GM23338 (cell line): ENCODE measurements around the gene ITGA3. TPM values are rescaled to one million over a fixed set of nuclear protein-coding genes. Genes with fewer than 3 reads are reported as not detected.

ENCODE experiments used
- ATAC-seq: fragments of 200-7000 bp; cut with Tn5 transposase; 3 replicates; pipeline ENCODE4 v1.9.1; 2020
- DNase-seq: peaks from one replicate; pipeline ENCODE4 v3.0.0-alpha.2; 2015; ENCODE audit warnings: low spot score
- H2AFZ ChIP-seq: fragments of 200-600 bp; sonication (generic); 2 replicates; pipeline ENCODE4 v1.8.0; 2016; ENCODE audit warnings: antibody characterized with exemption, mild to moderate bottlenecking, moderate library complexity
- H3F3A ChIP-seq: fragments of 200-600 bp; sonication (generic); replicated peaks from 2 replicates; pipeline ENCODE4 v1.8.0; 2017; ENCODE audit warnings: antibody characterized with exemption, mixed run types, low read depth
- H3K27ac ChIP-seq: fragments of 200-600 bp; sonication (generic); 2 replicates; pipeline ENCODE4 v1.6.1; 2016; ENCODE audit warnings: low read depth
- H3K27me3 ChIP-seq: fragments of 200-600 bp; sonication (generic); 2 replicates; pipeline ENCODE4 v1.8.0; 2016; ENCODE audit warnings: mild to moderate bottlenecking, mixed run types, moderate library complexity; ENCODE audit not compliant: insufficient read depth
- H3K36me3 ChIP-seq: fragments of 200-600 bp; sonication (generic); 2 replicates; pipeline ENCODE4 v1.8.0; 2016; ENCODE audit warnings: mild to moderate bottlenecking; ENCODE audit not compliant: insufficient read depth
- H3K4me1 ChIP-seq: fragments of 200-600 bp; sonication (generic); 2 replicates; pipeline ENCODE4 v1.8.0; 2016; ENCODE audit warnings: mild to moderate bottlenecking, moderate library complexity; ENCODE audit not compliant: insufficient read depth
- H3K4me2 ChIP-seq: fragments of 200-600 bp; sonication (generic); 2 replicates; pipeline ENCODE4 v1.7.1; 2017; ENCODE audit warnings: mixed run types
- H3K4me3 ChIP-seq: fragments of 200-600 bp; sonication (generic); 2 replicates; pipeline ENCODE4 v1.6.1; 2016; ENCODE audit warnings: mixed run types
- H3K79me2 ChIP-seq: fragments of 200-600 bp; sonication (generic); replicated peaks from 2 replicates; pipeline ENCODE4 v1.8.0; 2017; ENCODE audit warnings: mild to moderate bottlenecking; ENCODE audit not compliant: insufficient read depth
- H3K9me2 ChIP-seq: fragments of 200-600 bp; sonication (generic); 2 replicates; pipeline ENCODE4 v1.8.0; 2017; ENCODE audit not compliant: insufficient read depth
- H4K20me1 ChIP-seq: fragments of 200-600 bp; sonication (generic); replicated peaks from 2 replicates; pipeline ENCODE4 v1.8.0; 2017; ENCODE audit warnings: mild to moderate bottlenecking; ENCODE audit not compliant: insufficient read depth
- H3K27ac Mint-ChIP-seq: 2 replicates; pipeline ENCODE4 v1.8.0; 2020; ENCODE audit warnings: inconsistent platforms, mild to moderate bottlenecking, moderate library complexity, mixed read lengths
- H3K27me3 Mint-ChIP-seq: 3 replicates; pipeline ENCODE4 v1.8.0; 2022; ENCODE audit warnings: low read depth, mild to moderate bottlenecking, moderate library complexity, mixed read lengths, inconsistent platforms; ENCODE audit not compliant: insufficient read depth, poor library complexity
- H3K36me3 Mint-ChIP-seq: 3 replicates; pipeline ENCODE4 v1.8.0; 2021; ENCODE audit warnings: low read depth, mild to moderate bottlenecking, inconsistent platforms, moderate library complexity, mixed read lengths
- H3K4me1 Mint-ChIP-seq: 3 replicates; pipeline ENCODE4 v1.8.0; 2020; ENCODE audit warnings: mild to moderate bottlenecking, inconsistent platforms, mixed read lengths
- H3K4me3 Mint-ChIP-seq: 3 replicates; pipeline ENCODE4 v1.8.0; 2021; ENCODE audit warnings: moderate library complexity, mild to moderate bottlenecking, inconsistent platforms, mixed read lengths
- H3K9me3 Mint-ChIP-seq: 3 replicates; pipeline ENCODE4 v1.8.0; 2020; ENCODE audit warnings: moderate library complexity, mild to moderate bottlenecking, inconsistent platforms, mixed read lengths
- CREB1 ChIP-seq: fragments of 250-450 bp; sonication (Bioruptor Pico); IDR thresholded peaks from 2 replicates; pipeline ENCODE4 v1.5.0; 2020; ENCODE audit warnings: low read depth, mild to moderate bottlenecking, moderate library complexity
- EZH2 ChIP-seq: fragments of 200-600 bp; sonication (generic); IDR thresholded peaks from one replicate; pipeline ENCODE4 v1.8.0; 2017; ENCODE audit warnings: antibody characterized with exemption, mild to moderate bottlenecking, low read depth; ENCODE audit not compliant: unreplicated experiment
- EZH2phosphoT487 ChIP-seq: fragments of 200-600 bp; sonication (generic); IDR thresholded peaks from one replicate; pipeline ENCODE4 v1.8.1; 2018; ENCODE audit warnings: antibody characterized with exemption; ENCODE audit not compliant: unreplicated experiment
- JUNB ChIP-seq: IDR thresholded peaks from one replicate; pipeline ENCODE4 v1.6.1; 2016; ENCODE audit warnings: antibody characterized with exemption; ENCODE audit not compliant: unreplicated experiment
- NANOG ChIP-seq: IDR thresholded peaks from 2 replicates; pipeline ENCODE4 v1.6.1; 2016; ENCODE audit warnings: antibody characterized with exemption, borderline replicate concordance
- POLR2AphosphoS5 ChIP-seq: IDR thresholded peaks from 2 replicates; pipeline ENCODE4 v1.6.1; 2016; ENCODE audit warnings: antibody characterized with exemption, low read depth
- STAT1 ChIP-seq: IDR thresholded peaks from one replicate; pipeline ENCODE4 v1.6.1; 2016; ENCODE audit warnings: antibody characterized with exemption; ENCODE audit not compliant: unreplicated experiment
- ZNF114 ChIP-seq: fragments of 250-450 bp; sonication (Bioruptor Pico); IDR thresholded peaks from 2 replicates; pipeline ENCODE4 v1.5.0; 2020; ENCODE audit warnings: mild to moderate bottlenecking, moderate library complexity
- ZNF331 ChIP-seq: fragments of 250-450 bp; sonication (Bioruptor Pico); IDR thresholded peaks from 2 replicates; pipeline ENCODE4 v1.5.0; 2020; ENCODE audit warnings: low read depth, mild to moderate bottlenecking, moderate library complexity
- polyA plus RNA-seq: library from polyadenylated mRNA; unstranded; fragments of >200 nt; fragmentation: Nextera tagmentation; extraction: Ambion mirVana; gene quantifications from 2 replicates; pipeline ENCODE4 v1.2.1, GENCODE V29; 2016
- total RNA-seq: library from RNA; depleted of rRNA; stranded (reverse); fragments of >200 nt; shearing (Covaris generic); gene quantifications from 2 replicates; pipeline ENCODE4 v1.2.3, GENCODE V29; 2014
- TF ChIP-seq, protein P1 (sequence below): fragments of 250-450 bp; sonication (Bioruptor Pico); IDR thresholded peaks from 2 replicates; pipeline ENCODE4 v1.5.0; 2020; ENCODE audit warnings: mild to moderate bottlenecking, moderate library complexity
- TF ChIP-seq, protein P2 (sequence below): IDR thresholded peaks from one replicate; pipeline ENCODE4 v1.6.1; 2018; ENCODE audit warnings: antibody characterized with exemption; ENCODE audit not compliant: unreplicated experiment
- TF ChIP-seq, protein P3 (sequence below): IDR thresholded peaks from 2 replicates; pipeline ENCODE4 v1.6.1; 2016; ENCODE audit warnings: antibody characterized with exemption
- TF ChIP-seq, protein P4 (sequence below), 2 experiments: fragments of 200-600 bp in 1 of 2; sonication (generic) in 1 of 2; conservative IDR thresholded peaks; 2 replicates each; pipeline versions ENCODE4 v1.5.1 to v1.6.1; 2016 to 2017; ENCODE audit warnings: antibody characterized with exemption in 2 of 2, low read depth in 2 of 2, mild to moderate bottlenecking in 2 of 2, moderate library complexity in 1 of 2

Gene ITGA3
- total and polyA plus RNA-seq, 2 experiments from 2014 or later = 9.6 to 28.3 TPM

DNA sequence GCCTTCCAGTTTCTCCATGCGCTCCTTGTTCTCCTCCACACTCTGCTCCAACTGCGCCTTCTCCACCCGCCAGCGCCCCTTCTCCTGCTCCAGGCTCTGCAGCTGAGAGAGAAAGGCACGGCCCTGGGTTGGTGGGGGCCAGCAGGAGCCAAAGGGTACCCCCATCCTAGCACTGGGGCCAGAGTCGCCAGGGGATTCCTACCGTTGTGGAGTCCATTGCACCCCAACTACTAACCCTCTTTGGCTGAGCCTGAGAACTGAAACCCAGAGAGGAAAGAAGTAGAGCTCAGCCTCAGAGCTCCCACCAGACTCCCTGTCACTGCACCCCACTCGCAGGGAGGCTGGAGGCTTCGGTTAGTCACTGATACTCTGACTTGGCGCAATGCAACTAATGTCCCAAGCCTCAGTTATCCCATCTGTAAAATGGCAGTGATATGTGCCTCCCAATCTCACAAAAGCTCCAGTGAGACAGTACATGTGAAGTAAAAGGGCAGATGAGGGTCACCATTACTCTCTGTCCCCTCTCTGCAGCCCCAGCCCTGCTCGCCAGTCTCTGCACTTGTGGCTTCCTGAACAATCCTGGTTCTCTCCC lies 80.3 kb downstream of the ITGA3 start:
- TF ChIP-seq EZH2phosphoT487 (no peak), JUNB (no peak), ZNF114 (no peak), CREB1 (CRISPR knock-in tag) (no peak), STAT1 (no peak), ZNF331 (CRISPR knock-in tag) (no peak), POLR2AphosphoS5 (no peak), NANOG (no peak), EZH2 (no peak)
- TF ChIP-seq, protein P1, sequence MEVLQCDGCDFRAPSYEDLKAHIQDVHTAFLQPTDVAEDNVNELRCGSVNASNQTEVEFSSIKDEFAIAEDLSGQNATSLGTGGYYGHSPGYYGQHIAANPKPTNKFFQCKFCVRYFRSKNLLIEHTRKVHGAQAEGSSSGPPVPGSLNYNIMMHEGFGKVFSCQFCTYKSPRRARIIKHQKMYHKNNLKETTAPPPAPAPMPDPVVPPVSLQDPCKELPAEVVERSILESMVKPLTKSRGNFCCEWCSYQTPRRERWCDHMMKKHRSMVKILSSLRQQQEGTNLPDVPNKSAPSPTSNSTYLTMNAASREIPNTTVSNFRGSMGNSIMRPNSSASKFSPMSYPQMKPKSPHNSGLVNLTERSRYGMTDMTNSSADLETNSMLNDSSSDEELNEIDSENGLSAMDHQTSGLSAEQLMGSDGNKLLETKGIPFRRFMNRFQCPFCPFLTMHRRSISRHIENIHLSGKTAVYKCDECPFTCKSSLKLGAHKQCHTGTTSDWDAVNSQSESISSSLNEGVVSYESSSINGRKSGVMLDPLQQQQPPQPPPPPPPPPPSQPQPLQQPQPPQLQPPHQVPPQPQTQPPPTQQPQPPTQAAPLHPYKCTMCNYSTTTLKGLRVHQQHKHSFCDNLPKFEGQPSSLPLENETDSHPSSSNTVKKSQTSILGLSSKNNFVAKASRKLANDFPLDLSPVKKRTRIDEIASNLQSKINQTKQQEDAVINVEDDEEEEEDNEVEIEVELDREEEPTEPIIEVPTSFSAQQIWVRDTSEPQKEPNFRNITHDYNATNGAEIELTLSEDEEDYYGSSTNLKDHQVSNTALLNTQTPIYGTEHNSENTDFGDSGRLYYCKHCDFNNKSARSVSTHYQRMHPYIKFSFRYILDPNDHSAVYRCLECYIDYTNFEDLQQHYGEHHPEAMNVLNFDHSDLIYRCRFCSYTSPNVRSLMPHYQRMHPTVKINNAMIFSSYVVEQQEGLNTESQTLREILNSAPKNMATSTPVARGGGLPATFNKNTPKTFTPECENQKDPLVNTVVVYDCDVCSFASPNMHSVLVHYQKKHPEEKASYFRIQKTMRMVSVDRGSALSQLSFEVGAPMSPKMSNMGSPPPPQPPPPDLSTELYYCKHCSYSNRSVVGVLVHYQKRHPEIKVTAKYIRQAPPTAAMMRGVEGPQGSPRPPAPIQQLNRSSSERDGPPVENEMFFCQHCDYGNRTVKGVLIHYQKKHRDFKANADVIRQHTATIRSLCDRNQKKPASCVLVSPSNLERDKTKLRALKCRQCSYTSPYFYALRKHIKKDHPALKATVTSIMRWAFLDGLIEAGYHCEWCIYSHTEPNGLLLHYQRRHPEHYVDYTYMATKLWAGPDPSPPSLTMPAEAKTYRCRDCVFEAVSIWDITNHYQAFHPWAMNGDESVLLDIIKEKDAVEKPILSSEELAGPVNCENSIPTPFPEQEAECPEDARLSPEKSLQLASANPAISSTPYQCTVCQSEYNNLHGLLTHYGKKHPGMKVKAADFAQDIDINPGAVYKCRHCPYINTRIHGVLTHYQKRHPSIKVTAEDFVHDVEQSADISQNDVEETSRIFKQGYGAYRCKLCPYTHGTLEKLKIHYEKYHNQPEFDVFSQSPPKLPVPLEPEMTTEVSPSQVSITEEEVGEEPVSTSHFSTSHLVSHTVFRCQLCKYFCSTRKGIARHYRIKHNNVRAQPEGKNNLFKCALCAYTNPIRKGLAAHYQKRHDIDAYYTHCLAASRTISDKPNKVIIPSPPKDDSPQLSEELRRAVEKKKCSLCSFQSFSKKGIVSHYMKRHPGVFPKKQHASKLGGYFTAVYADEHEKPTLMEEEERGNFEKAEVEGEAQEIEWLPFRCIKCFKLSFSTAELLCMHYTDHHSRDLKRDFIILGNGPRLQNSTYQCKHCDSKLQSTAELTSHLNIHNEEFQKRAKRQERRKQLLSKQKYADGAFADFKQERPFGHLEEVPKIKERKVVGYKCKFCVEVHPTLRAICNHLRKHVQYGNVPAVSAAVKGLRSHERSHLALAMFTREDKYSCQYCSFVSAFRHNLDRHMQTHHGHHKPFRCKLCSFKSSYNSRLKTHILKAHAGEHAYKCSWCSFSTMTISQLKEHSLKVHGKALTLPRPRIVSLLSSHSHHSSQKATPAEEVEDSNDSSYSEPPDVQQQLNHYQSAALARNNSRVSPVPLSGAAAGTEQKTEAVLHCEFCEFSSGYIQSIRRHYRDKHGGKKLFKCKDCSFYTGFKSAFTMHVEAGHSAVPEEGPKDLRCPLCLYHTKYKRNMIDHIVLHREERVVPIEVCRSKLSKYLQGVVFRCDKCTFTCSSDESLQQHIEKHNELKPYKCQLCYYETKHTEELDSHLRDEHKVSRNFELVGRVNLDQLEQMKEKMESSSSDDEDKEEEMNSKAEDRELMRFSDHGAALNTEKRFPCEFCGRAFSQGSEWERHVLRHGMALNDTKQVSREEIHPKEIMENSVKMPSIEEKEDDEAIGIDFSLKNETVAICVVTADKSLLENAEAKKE = no peak
- TF ChIP-seq, protein P2, sequence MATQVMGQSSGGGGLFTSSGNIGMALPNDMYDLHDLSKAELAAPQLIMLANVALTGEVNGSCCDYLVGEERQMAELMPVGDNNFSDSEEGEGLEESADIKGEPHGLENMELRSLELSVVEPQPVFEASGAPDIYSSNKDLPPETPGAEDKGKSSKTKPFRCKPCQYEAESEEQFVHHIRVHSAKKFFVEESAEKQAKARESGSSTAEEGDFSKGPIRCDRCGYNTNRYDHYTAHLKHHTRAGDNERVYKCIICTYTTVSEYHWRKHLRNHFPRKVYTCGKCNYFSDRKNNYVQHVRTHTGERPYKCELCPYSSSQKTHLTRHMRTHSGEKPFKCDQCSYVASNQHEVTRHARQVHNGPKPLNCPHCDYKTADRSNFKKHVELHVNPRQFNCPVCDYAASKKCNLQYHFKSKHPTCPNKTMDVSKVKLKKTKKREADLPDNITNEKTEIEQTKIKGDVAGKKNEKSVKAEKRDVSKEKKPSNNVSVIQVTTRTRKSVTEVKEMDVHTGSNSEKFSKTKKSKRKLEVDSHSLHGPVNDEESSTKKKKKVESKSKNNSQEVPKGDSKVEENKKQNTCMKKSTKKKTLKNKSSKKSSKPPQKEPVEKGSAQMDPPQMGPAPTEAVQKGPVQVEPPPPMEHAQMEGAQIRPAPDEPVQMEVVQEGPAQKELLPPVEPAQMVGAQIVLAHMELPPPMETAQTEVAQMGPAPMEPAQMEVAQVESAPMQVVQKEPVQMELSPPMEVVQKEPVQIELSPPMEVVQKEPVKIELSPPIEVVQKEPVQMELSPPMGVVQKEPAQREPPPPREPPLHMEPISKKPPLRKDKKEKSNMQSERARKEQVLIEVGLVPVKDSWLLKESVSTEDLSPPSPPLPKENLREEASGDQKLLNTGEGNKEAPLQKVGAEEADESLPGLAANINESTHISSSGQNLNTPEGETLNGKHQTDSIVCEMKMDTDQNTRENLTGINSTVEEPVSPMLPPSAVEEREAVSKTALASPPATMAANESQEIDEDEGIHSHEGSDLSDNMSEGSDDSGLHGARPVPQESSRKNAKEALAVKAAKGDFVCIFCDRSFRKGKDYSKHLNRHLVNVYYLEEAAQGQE = no peak
- TF ChIP-seq, protein P3, sequence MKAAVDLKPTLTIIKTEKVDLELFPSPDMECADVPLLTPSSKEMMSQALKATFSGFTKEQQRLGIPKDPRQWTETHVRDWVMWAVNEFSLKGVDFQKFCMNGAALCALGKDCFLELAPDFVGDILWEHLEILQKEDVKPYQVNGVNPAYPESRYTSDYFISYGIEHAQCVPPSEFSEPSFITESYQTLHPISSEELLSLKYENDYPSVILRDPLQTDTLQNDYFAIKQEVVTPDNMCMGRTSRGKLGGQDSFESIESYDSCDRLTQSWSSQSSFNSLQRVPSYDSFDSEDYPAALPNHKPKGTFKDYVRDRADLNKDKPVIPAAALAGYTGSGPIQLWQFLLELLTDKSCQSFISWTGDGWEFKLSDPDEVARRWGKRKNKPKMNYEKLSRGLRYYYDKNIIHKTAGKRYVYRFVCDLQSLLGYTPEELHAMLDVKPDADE = no peak
- TF ChIP-seq, protein P4, sequence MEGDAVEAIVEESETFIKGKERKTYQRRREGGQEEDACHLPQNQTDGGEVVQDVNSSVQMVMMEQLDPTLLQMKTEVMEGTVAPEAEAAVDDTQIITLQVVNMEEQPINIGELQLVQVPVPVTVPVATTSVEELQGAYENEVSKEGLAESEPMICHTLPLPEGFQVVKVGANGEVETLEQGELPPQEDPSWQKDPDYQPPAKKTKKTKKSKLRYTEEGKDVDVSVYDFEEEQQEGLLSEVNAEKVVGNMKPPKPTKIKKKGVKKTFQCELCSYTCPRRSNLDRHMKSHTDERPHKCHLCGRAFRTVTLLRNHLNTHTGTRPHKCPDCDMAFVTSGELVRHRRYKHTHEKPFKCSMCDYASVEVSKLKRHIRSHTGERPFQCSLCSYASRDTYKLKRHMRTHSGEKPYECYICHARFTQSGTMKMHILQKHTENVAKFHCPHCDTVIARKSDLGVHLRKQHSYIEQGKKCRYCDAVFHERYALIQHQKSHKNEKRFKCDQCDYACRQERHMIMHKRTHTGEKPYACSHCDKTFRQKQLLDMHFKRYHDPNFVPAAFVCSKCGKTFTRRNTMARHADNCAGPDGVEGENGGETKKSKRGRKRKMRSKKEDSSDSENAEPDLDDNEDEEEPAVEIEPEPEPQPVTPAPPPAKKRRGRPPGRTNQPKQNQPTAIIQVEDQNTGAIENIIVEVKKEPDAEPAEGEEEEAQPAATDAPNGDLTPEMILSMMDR (conservative IDR thresholded peaks at IDR 0.05; ENCODE audit: low read depth in 2 of 2) = no peak
- Histone ChIP-seq H3K9me2 (no peaks in the 10 kb centered on the region), H3K4me3 (no peak overlapping the region), H3K36me3 (no peaks in the 10 kb centered on the region; the same call in 1 of the 2 replicates), H3K27me3 (peaks cover 20% of the 10 kb centered on the region), H3K4me2 (no peak overlapping the region), H4K20me1 (no peaks in the 10 kb centered on the region), H3K27ac (no peak overlapping the region), H3K4me1 (peaks cover 26% of the 10 kb centered on the region), H2AFZ (no peak overlapping the region), H3K79me2 (no peaks in the 10 kb centered on the region), H3F3A (no peaks in the 10 kb centered on the region)
- no peak for ATAC-seq
- Mint-ChIP-seq H3K27ac (no peak overlapping the region), H3K4me3 (no peak overlapping the region; the same call in 2 of the 3 replicates), H3K9me3 (no peaks in the 10 kb centered on the region), H3K36me3 (peaks cover 27% of the 10 kb centered on the region), H3K27me3 (peaks cover 29% of the 10 kb centered on the region), H3K4me1 (peaks cover 43% of the 10 kb centered on the region)
- DNase-seq = no peak
